Measurements from ENCODE around the gene ARL15.

ARL15 gene

GRCh38 chr5:53892224-53892623 is 418.1 kb downstream of the ARL15 start:
- Mint-ChIP-seq H3K4me3 (no peak overlapping the region), H3K27ac (no peak overlapping the region), H3K4me1 (peaks cover 36% of the 10 kb centered on the region), H3K9me3 (peaks cover 5% of the 10 kb centered on the region), H3K27me3 (ENCODE audit: low read depth, poor library complexity) (no peaks in the 10 kb centered on the region), H3K36me3 (ENCODE audit: low read depth) (peaks cover 7% of the 10 kb centered on the region)
- TF ChIP-seq, protein P1, sequence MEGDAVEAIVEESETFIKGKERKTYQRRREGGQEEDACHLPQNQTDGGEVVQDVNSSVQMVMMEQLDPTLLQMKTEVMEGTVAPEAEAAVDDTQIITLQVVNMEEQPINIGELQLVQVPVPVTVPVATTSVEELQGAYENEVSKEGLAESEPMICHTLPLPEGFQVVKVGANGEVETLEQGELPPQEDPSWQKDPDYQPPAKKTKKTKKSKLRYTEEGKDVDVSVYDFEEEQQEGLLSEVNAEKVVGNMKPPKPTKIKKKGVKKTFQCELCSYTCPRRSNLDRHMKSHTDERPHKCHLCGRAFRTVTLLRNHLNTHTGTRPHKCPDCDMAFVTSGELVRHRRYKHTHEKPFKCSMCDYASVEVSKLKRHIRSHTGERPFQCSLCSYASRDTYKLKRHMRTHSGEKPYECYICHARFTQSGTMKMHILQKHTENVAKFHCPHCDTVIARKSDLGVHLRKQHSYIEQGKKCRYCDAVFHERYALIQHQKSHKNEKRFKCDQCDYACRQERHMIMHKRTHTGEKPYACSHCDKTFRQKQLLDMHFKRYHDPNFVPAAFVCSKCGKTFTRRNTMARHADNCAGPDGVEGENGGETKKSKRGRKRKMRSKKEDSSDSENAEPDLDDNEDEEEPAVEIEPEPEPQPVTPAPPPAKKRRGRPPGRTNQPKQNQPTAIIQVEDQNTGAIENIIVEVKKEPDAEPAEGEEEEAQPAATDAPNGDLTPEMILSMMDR (IDR thresholded peaks at IDR 0.05) = no peak
- DNase-seq = no peak

DNA sequence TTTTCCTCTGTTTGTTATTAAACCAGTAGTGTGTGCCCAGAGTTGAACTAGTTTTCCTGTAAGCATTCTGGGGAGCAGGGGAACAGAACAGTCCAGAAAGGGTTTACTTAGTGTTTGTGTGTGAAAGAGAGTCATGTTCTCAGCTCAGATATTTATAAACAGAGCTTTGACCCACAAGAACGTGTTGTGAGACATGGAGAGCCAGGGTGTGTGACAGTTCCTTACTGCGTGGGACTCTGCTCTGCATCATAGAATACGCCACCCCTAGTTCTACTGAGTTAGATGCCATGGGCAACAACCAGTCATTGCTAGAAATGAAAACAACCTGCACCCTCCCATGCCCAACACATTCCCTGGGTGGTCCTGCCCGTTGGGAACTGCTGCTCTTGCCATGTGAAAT is 419.2 kb downstream of the ARL15 start:
- no peak for DNase-seq
- Mint-ChIP-seq H3K9me3 (no peaks in the 10 kb centered on the region), H3K4me3 (no peak overlapping the region), H3K4me1 (peaks cover 47% of the 10 kb centered on the region), H3K36me3 (ENCODE audit: low read depth) (no peaks in the 10 kb centered on the region), H3K27me3 (ENCODE audit: low read depth, poor library complexity) (no peaks in the 10 kb centered on the region), H3K27ac (peak overlapping the region; percentile 70)
- TF ChIP-seq, protein P1 (IDR thresholded peaks at IDR 0.05) = no peak

- no peak overlapping the region for H3K4me3 Mint-ChIP-seq
- no peaks in the 10 kb centered on the region for H3K36me3 Mint-ChIP-seq (ENCODE audit: low read depth)
- no peak for DNase-seq
- no peak overlapping the region for H3K27ac Mint-ChIP-seq
- no peaks in the 10 kb centered on the region for H3K9me3 Mint-ChIP-seq
- H3K4me1 Mint-ChIP-seq = peaks cover 53% of the 10 kb centered on the region
- TF ChIP-seq, protein P1 (IDR thresholded peaks at IDR 0.05) = no peak
- no peaks in the 10 kb centered on the region for H3K27me3 Mint-ChIP-seq (ENCODE audit: low read depth, poor library complexity)
These were observed 419.9 kb downstream of the ARL15 start for GRCh38 chr5:53890490-53890889.

DNA sequence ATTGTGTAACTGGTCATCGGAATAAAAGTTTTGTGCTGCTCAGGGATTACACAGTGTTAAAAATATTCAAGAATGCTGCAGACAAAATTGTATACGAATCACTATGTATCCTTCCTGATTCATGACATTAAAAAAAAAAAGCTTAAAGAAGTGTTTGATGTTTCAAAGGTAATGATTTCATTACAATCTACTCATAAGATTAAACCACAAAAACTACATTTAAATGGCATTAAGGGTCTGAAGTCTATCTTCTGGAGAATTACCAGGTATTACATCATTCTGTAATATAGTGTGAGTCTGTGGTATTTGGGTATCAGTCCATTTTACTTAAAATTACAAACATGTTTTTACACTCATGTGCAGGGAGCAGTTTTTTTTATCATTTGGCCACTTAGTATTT is 425.5 kb downstream of the ARL15 start:
- H3K27ac Mint-ChIP-seq = no peak overlapping the region
- H3K4me3 Mint-ChIP-seq = peak overlapping the region; percentile 78
- no peak for DNase-seq
- H3K9me3 Mint-ChIP-seq = no peaks in the 10 kb centered on the region
- peaks cover 83% of the 10 kb centered on the region for H3K4me1 Mint-ChIP-seq
- H3K27me3 Mint-ChIP-seq (ENCODE audit: low read depth, poor library complexity) = no peaks in the 10 kb centered on the region
- TF ChIP-seq, protein P1 (IDR thresholded peaks at IDR 0.05) = no peak
- H3K36me3 Mint-ChIP-seq (ENCODE audit: low read depth) = no peaks in the 10 kb centered on the region

DNA sequence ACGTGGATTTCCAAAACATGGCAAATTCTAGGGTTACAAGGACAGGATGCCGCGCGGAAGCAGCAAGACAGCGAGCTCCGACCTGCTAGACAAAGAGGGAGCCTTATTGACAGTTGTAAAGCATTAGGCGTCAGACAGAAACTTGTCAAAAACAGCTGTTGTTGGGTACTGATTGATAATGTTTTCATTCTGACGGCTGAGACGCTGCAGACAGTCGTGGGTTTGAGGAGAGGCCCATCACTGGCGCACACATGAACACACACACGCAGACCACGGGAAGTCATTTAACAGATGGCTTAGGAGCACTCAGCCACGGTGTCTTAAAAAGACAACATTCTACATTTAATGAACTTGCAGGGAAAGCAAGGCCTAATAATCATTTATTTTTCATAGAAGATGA is 426.0 kb downstream of the ARL15 start:
- H3K27ac Mint-ChIP-seq = peak overlapping the region; percentile 95
- DNase-seq = peak; percentile 27
- H3K4me1 Mint-ChIP-seq = peaks cover 81% of the 10 kb centered on the region
- no peaks in the 10 kb centered on the region for H3K9me3 Mint-ChIP-seq
- TF ChIP-seq, protein P1 (IDR thresholded peaks at IDR 0.05) = no peak
- H3K4me3 Mint-ChIP-seq = peak overlapping the region; percentile 78
- no peaks in the 10 kb centered on the region for H3K27me3 Mint-ChIP-seq (ENCODE audit: low read depth, poor library complexity)
- H3K36me3 Mint-ChIP-seq (ENCODE audit: low read depth) = no peaks in the 10 kb centered on the region

DNA sequence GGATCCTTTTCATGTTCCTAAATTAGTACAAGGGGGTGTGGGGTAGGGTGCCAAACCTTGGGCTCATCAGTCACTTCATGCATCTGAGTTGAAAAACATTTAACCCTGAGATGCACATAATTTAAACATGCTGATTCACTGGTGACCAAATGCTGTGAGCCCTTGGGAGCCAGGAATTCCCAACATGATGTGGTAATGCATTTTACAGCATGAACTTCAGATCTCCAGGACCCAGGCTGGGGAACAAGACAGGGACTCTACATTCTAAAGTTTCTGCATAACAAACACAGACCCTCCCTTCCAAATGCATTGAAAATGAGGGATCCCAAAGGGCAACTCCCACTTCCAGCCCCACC is 427.7 kb downstream of the ARL15 start:
- H3K4me3 Mint-ChIP-seq = no peak overlapping the region
- TF ChIP-seq, protein P1 (IDR thresholded peaks at IDR 0.05) = no peak
- no peak overlapping the region for H3K27ac Mint-ChIP-seq
- no peaks in the 10 kb centered on the region for H3K36me3 Mint-ChIP-seq (ENCODE audit: low read depth)
- no peak for DNase-seq
- H3K4me1 Mint-ChIP-seq = peaks cover 86% of the 10 kb centered on the region
- H3K27me3 Mint-ChIP-seq (ENCODE audit: low read depth, poor library complexity) = no peaks in the 10 kb centered on the region
- H3K9me3 Mint-ChIP-seq = no peaks in the 10 kb centered on the region

Data from nephron progenitor cell (in vitro differentiated cells).